T-helper 2 cell treated with Interferon-gamma antibody and Interleukin-4, amounts not matched to agents 100 ng/mL and 5 ng/mL, for 36 hours (primary cell): ENCODE data around the gene GPR108. TPM values are rescaled to one million over a fixed set of nuclear protein-coding genes. Genes with fewer than 3 reads are reported as not detected.
"Not testable (repeated sequence)": the region's sequence is repeated elsewhere in the genome, so short reads cannot be mapped to it uniquely, and the experiment has no call there.

Source experiments
- intact Hi-C: fragments of 100-400 bp; cut with micrococcal nuclease; formaldehyde crosslinking; loops from one replicate; pipeline ENCODE4 v1.15.1; 2023
- total RNA-seq: library from RNA; stranded (reverse); gene quantifications from 2 replicates; pipeline ENCODE4 v1.2.3, GENCODE V29; 2022

Gene GPR108
- total RNA-seq = 66.1 and 72.4 TPM in 2 replicates

GRCh38 chr19:6737284-6737872, at the start of gene GPR108:
Gene GPR108, minus strand, starts transcription at chr19:6737580. Its CDS starts 4 bp downstream, at chr19:6737576.
- intact Hi-C loops = loop anchor here (1.0 to 5.0 kb wide), 6 partner anchors 16 to 312 kb away; partner anchors contain the start of gene TNFSF9

- intact Hi-C loops = no loop called here
These were observed 41.8 kb upstream of the GPR108 start for GRCh38 chr19:6779206-6779605.

- intact Hi-C loops = no loop called here
These were observed 41.0 kb upstream of the GPR108 start for GRCh38 chr19:6778386-6778785.

GRCh38 chr19:6777434-6777833, 40.1 kb upstream of the GPR108 start:
- intact Hi-C loops = no loop called here

- intact Hi-C loops = no loop called here
These were observed 39.6 kb upstream of the GPR108 start for GRCh38 chr19:6776999-6777398.

- intact Hi-C loops = not testable (repeated sequence)
These were observed 38.7 kb upstream of the GPR108 start for GRCh38 chr19:6776045-6776444.

- intact Hi-C loops = no loop called here
These were observed 37.7 kb upstream of the GPR108 start for GRCh38 chr19:6774821-6775707.

- intact Hi-C loops = no loop called here
These were observed 36.0 kb upstream of the GPR108 start for GRCh38 chr19:6773323-6773931.

GRCh38 chr19:6772866-6773322, 35.5 kb upstream of the GPR108 start:
- intact Hi-C loops = loop anchor here (1.0 kb wide), 4 partner anchors 20 to 89 kb away; no protein-coding TSS in a partner anchor

- intact Hi-C loops = loop anchor here (1.0 kb wide), 4 partner anchors 19 to 90 kb away; no protein-coding TSS in a partner anchor
These were observed 34.9 kb upstream of the GPR108 start, which contains the start of gene VAV1 for GRCh38 chr19:6772028-6772865. Gene VAV1, plus strand, starts transcription at chr19:6772708. Its CDS starts 100 bp downstream, at chr19:6772808.

- intact Hi-C loops = loop anchor here (1.0 kb wide), 4 partner anchors 18 to 91 kb away; no protein-coding TSS in a partner anchor
These were observed 34.3 kb upstream of the GPR108 start for GRCh38 chr19:6771648-6772027.

GRCh38 chr19:6769006-6769619, 31.7 kb upstream of the GPR108 start:
- intact Hi-C loops = no loop called here

- intact Hi-C loops = no loop called here
These were observed 30.9 kb upstream of the GPR108 start for GRCh38 chr19:6768236-6768785.

GRCh38 chr19:6767357-6768235, 30.2 kb upstream of the GPR108 start, which contains the start of gene SH2D3A:
Gene SH2D3A, minus strand, starts transcription at chr19:6767435. Its CDS starts 3,687 bp downstream, at chr19:6763748.
- intact Hi-C loops = loop anchor here (1.0 to 2.0 kb wide), 5 partner anchors 15 to 251 kb away; partner anchors contain the start of gene TRIP10

GRCh38 chr19:6767081-6767356, 29.6 kb upstream of the GPR108 start:
- intact Hi-C loops = loop anchor here (1.0 to 2.0 kb wide), 5 partner anchors 14 to 251 kb away; partner anchors contain the start of gene TRIP10

- intact Hi-C loops = loop anchor here (1.0 to 2.0 kb wide), 5 partner anchors 14 to 250 kb away; partner anchors contain the start of gene TRIP10
These were observed 29.1 kb upstream of the GPR108 start for GRCh38 chr19:6766357-6767080.

GRCh38 chr19:6765738-6766356, 28.5 kb upstream of the GPR108 start:
- intact Hi-C loops = loop anchor here (2.0 kb wide), 2 partner anchors 13 to 49 kb away; no protein-coding TSS in a partner anchor
